Calu3 (cell line): ENCODE measurements around the gene TNNI2. TPM values are rescaled to one million over a fixed set of nuclear protein-coding genes. Genes with fewer than 3 reads are reported as not detected.

Source experiments
- BruUV-seq: library from RNA; stranded (reverse); fragments of 400-500 nt; replicated peaks from 2 replicates; lab custom pipeline; 2021; lab: Mats Ljungman, UMichigan
- CTCF ChIA-PET: fragments of 300-600 bp; sonication (Branson Sonifier 250); formaldehyde crosslinking; loops from one replicate; lab custom pipeline; 2022; ENCODE audit warnings: antibody characterized with exemption; lab: Charles Lee
- DNase-seq: peaks from one replicate; pipeline ENCODE4 v3.0.0; 2022
- H3K27ac Mint-ChIP-seq: one replicate; pipeline ENCODE4 v1.8.0; 2022; ENCODE audit warnings: mixed read lengths; ENCODE audit not compliant: unreplicated experiment
- H3K27me3 Mint-ChIP-seq: one replicate; pipeline ENCODE4 v1.8.0; 2022; ENCODE audit warnings: mixed read lengths; ENCODE audit not compliant: unreplicated experiment
- H3K36me3 Mint-ChIP-seq: one replicate; pipeline ENCODE4 v1.8.0; 2022; ENCODE audit warnings: mild to moderate bottlenecking, moderate library complexity, mixed read lengths; ENCODE audit not compliant: insufficient read depth, unreplicated experiment
- H3K4me1 Mint-ChIP-seq: one replicate; pipeline ENCODE4 v1.8.0; 2022; ENCODE audit warnings: mild to moderate bottlenecking, low read depth, mixed read lengths; ENCODE audit not compliant: unreplicated experiment
- H3K4me3 Mint-ChIP-seq: one replicate; pipeline ENCODE4 v1.8.0; 2022; ENCODE audit warnings: mild to moderate bottlenecking, low read depth, moderate library complexity, mixed read lengths; ENCODE audit not compliant: unreplicated experiment
- H3K9me3 Mint-ChIP-seq: one replicate; pipeline ENCODE4 v1.8.0; 2022; ENCODE audit warnings: low read depth, mixed read lengths; ENCODE audit not compliant: unreplicated experiment
- CTCF ChIP-seq: fragments of 200-600 bp; IDR thresholded peaks from one replicate; pipeline ENCODE4 v1.8.0; 2022; ENCODE audit warnings: antibody characterized with exemption; ENCODE audit not compliant: unreplicated experiment
- intact Hi-C: fragments of 100-400 bp; cut with micrococcal nuclease; formaldehyde crosslinking; loops from one replicate; pipeline ENCODE4 v1.10.0; 2022; ENCODE audit not compliant: unreplicated experiment
- total RNA-seq: library from RNA; stranded (reverse); gene quantifications from 2 replicates; pipeline ENCODE4 v1.2.3, GENCODE V29; 2022

Gene TNNI2
- total RNA-seq, 1 experiment from 2014 or later: 1.3 TPM

- no peak for DNase-seq
- Mint-ChIP-seq H3K36me3 (peaks cover 11% of the 10 kb centered on the region), H3K27me3 (peaks cover 23% of the 10 kb centered on the region), H3K4me1 (peaks cover 20% of the 10 kb centered on the region), H3K9me3 (no peaks in the 10 kb centered on the region), H3K4me3 (no peak overlapping the region), H3K27ac (no peak overlapping the region)
- intact Hi-C loops: loop anchor here (5.0 kb wide), 2 partner anchors 32 to 312 kb away; no protein-coding TSS in a partner anchor
- CTCF ChIA-PET: interaction anchor here (0.6 kb wide), 1 partner anchor 16 kb away, joined by 3 read pairs; no protein-coding TSS in a partner anchor
- BruUV-seq: no TSS peak
- TF ChIP-seq CTCF: no peak
Observed at GRCh38 chr11:1839924-1840779, 1.4 kb downstream of the TNNI2 start.

GRCh38 chr11:1840780-1841480, 2.1 kb downstream of the TNNI2 start:
- peaks cover 24% of the 10 kb centered on the region for H3K4me1 Mint-ChIP-seq
- CTCF ChIA-PET: no interaction called here

GRCh38 chr11:1841511-1842148, 2.8 kb downstream of the TNNI2 start:
- Mint-ChIP-seq H3K9me3 (no peaks in the 10 kb centered on the region), H3K27ac (no peak overlapping the region)
- intact Hi-C loops: no loop called here

More at GRCh38 chr11:1840780-1841480, 2.1 kb downstream of the TNNI2 start:
- no peak overlapping the region for H3K4me3 Mint-ChIP-seq
- H3K9me3 Mint-ChIP-seq: no peaks in the 10 kb centered on the region
- peaks cover 30% of the 10 kb centered on the region for H3K27me3 Mint-ChIP-seq
- BruUV-seq: no TSS peak
- TF ChIP-seq CTCF: no peak
- H3K36me3 Mint-ChIP-seq: peaks cover 11% of the 10 kb centered on the region
- H3K27ac Mint-ChIP-seq: no peak overlapping the region
- intact Hi-C loops: no loop called here
- no peak for DNase-seq

More at GRCh38 chr11:1841511-1842148, 2.8 kb downstream of the TNNI2 start:
- Mint-ChIP-seq H3K4me1 (peaks cover 24% of the 10 kb centered on the region), H3K4me3 (no peak overlapping the region), H3K36me3 (peaks cover 9% of the 10 kb centered on the region), H3K27me3 (peaks cover 32% of the 10 kb centered on the region)
- DNase-seq: no peak
- CTCF ChIA-PET: no interaction called here
- no TSS peak for BruUV-seq
- no peak for TF ChIP-seq CTCF
